NCI-H2171 treated with DMSO at 0.1 percent for 48 hours (cell line): Measurements from ENCODE around the gene ZNF462.
"Not testable (repeated sequence)": the region's sequence is repeated elsewhere in the genome, so short reads cannot be mapped to it uniquely, and the experiment has no call there.

Source experiments
- DNase-seq: peaks from one replicate; lab custom pipeline; 2025; lab: John Stamatoyannopoulos, UW

ZNF462 gene

GRCh38 chr9:106889061-106889590 is 26.2 kb downstream of the ZNF462 start:
- DNase-seq = no peak

- DNase-seq = no peak
These were observed 27.6 kb downstream of the ZNF462 start for GRCh38 chr9:106890608-106891007.

DNA sequence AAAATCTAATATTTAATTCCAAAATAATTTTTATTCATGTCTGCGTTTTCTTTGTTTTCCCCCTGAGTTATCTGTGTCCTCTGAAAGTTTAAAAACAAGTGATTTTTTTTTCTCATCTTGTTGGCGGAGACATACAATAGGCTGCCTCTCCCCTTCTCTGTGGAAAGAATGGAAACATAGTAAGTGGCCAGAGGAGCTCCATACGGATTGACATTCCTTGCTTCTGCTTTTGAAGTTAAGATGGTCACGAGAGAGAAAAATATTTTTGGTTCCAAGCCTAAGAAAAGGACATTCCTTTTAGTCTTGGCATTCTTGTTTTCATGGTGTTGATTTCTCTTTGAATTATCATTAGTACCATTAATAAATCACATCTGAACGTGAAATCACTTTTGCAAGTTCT is 28.3 kb downstream of the ZNF462 start:
- no peak for DNase-seq

DNA sequence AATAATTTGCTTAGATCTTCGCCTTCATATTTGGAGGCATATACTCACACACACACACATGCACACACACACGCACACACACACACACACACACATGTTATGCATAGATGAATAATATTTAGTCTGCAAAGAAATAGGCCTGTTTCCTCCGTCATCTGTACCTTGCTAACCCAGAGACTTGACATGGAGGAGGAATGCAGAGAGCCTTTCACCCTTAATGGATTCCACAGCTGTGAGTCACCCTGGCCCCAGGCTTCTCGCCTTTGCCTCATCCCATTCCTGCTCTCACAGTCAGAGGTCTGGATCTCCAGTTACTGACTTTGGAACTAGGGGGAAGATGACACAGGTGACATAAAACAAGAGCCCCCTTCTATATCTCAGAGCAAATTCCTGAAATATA is 29.7 kb downstream of the ZNF462 start:
- DNase-seq = no peak

GRCh38 chr9:106893088-106893487 is 30.1 kb downstream of the ZNF462 start:
- DNase-seq = no peak

- no peak for DNase-seq
These were observed 33.7 kb downstream of the ZNF462 start for GRCh38 chr9:106896695-106897094.

DNA sequence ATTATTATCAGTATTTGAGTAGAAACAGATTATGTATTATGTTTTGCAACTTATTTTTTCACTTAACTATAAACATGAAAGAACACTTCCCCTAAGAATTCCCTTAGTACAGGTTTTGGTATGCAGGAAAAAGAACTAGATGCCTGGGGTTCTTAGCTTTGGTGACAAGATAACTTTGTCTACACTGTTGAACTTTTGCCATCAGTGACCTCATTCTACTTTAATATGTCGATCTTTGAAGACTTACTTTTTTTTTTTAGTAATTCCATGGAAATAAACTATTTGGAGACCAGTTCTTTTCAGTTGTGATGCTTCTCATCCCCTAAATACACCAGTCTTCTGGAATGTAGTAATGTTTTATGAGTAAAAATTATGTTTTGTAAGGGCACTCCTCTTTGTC is 34.3 kb downstream of the ZNF462 start:
- no peak for DNase-seq

DNA sequence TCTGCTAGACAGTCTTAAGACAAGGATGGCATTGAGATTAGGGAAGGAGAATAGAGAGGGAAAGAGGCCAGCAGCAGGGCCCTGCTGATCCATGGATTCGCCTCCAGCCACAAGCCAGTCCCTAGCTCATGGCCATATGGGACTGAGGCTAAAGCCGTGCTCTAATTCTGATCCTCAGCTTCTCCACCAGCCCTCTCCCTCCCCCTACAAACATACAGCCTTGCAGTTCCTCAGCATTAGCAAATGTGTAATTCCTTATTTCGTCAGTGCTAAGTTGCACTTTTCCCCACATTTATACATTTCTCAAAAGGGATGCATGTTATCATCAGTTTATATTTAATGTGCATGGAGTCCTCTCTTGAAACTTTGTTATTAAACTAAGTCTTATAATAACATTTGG is 34.8 kb downstream of the ZNF462 start:
- no peak for DNase-seq

- DNase-seq = not testable (repeated sequence)
These were observed 37.6 kb downstream of the ZNF462 start for GRCh38 chr9:106900523-106900922.

DNA sequence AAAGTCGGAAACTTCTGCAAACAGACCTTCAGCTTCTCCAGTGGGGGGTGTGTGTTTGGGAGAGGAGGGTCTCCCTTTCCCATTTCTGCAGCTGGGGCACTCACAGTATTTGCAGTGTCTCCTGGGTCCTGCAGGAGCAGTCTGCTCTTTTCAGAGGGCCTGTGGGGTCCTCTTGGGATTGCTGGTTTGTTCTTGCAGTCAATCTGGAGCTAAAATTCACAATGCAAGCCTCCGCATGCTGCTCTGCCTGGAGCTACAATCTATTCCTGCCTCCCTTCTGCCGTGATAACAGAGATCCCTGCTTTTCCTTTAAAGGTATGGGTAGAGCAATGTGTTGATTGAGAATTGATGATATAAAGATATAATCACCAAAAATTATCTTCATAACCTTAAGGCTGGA is 43.2 kb downstream of the ZNF462 start:
- peak; percentile 59 for DNase-seq

- no peak for DNase-seq
These were observed 49.0 kb downstream of the ZNF462 start for GRCh38 chr9:106911951-106912350.

GRCh38 chr9:106913276-106913675 is 50.3 kb downstream of the ZNF462 start:
- no peak for DNase-seq

GRCh38 chr9:106915851-106916250 is 52.9 kb downstream of the ZNF462 start:
- DNase-seq = no peak

GRCh38 chr9:106916466-106917235 is 53.7 kb downstream of the ZNF462 start:
- DNase-seq = no peak

DNA sequence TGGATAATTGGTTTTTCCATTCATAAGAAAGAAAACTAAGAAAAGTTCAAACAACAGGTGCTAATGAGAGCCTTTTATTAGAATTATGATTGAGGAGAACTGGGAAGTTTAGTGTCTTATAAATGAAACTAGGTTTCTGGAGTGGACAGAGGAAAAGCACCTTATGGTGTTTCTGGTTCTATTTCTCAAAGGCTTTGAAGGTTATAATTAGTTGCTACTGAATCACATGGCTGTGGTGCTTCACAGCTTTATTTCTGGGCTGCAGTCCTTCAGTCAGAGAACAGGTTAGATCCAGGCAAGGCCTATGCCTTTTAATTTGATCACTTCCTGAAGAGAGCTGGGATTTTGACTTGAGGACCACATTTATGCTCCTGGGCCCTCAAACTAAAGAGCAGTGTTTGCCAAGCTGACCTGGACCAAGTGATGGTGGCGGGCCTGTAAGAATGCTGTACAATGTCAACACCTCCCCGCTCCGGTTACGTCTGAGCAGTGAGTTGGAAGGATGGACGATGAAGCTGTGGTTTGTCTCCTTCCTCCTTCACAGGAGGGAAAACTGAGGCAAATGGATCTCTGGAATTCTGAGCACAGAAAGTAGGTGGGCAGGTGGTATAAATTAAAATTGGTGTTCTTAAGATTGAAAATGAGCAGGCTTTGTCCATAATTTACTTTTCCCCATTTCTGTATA is 56.0 kb downstream of the ZNF462 start:
- no peak for DNase-seq

- no peak for DNase-seq
These were observed 57.1 kb downstream of the ZNF462 start for GRCh38 chr9:106920091-106920490.

GRCh38 chr9:106920701-106921283 is 57.8 kb downstream of the ZNF462 start:
- DNase-seq = no peak

DNA sequence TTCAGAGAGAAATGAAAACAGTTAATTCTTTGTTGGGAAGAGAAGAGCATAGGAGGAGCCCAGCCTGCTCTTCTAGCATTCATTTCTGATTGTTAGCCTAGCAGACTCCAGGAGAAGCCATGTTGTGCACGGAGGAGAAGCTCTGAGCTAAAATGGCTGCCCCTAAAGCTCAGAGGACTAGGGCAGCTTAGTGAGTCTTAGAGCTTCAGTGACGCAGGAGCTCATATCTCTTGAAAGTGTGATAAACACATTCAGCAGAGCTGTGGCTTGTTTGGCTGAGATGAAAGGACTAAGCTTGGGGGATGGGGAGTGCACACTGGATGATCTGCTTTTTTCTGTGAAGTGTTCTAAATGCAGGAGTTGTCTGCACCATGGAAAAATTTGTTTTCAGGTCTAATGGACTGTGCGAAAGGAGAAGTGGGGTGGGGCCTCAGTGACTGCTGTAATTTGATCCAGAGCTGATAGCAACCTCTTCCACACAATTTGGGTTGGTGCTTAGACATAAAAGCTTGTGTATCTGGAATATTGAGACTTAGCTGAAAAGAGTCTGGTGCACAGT is 58.5 kb downstream of the ZNF462 start:
- DNase-seq = peak; percentile 63

DNA sequence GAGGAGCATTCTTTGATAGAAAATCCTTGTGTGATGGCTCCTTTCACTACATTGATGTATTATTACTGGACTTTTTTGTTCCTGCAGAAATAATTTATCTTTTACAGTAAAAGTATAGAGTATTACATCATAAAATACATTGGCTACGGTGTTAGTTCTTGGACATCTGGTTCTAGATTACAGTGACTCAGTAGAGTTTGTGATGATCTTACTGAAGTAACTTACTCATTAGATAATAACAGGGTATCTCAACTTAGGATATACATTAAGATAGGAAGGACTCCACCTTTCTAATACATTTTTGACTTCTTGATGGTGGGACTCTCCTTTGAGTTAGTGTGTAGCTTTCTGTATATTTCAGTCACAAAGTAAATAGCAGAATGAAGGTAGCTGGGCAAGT is 59.1 kb downstream of the ZNF462 start:
- DNase-seq = no peak

GRCh38 chr9:106925392-106925791 is 62.4 kb downstream of the ZNF462 start:
- no peak for DNase-seq

DNA sequence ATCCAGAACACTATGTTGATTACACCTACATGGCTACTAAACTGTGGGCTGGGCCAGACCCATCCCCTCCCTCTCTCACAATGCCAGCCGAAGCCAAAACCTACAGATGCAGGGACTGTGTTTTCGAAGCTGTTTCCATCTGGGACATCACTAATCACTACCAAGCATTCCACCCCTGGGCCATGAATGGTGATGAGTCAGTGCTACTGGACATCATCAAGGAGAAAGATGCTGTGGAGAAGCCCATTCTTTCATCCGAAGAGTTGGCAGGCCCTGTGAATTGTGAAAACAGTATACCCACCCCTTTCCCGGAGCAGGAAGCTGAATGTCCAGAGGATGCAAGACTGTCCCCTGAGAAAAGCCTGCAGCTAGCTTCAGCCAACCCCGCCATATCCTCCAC is 65.0 kb downstream of the ZNF462 start:
- no peak for DNase-seq

DNA sequence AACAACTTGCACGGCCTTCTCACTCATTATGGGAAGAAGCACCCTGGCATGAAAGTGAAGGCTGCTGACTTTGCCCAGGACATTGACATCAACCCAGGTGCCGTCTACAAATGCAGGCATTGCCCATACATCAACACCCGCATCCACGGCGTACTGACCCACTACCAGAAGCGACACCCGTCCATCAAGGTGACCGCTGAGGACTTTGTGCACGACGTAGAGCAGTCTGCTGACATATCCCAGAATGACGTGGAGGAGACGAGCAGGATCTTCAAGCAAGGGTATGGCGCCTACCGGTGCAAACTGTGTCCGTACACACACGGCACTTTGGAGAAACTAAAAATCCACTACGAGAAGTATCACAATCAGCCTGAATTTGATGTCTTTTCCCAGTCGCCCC is 65.4 kb downstream of the ZNF462 start:
- DNase-seq = no peak
